SK-N-SH (cell line): Measurements from ENCODE around the gene AGR3. TPM values are rescaled to one million over a fixed set of nuclear protein-coding genes. Genes with fewer than 3 reads are reported as not detected.
"Not testable (repeated sequence)": the region's sequence is repeated elsewhere in the genome, so short reads cannot be mapped to it uniquely, and the experiment has no call there.

Experiments used
- CTCF ChIA-PET: fragments of 300-600, 350-600 bp; formaldehyde crosslinking; extraction: SDS; loops from one replicate; lab custom pipeline; 2021; lab: Yijun Ruan, JAX
- POLR2A ChIA-PET: fragments of 350-600 bp; sonication (Branson Sonifier 250); formaldehyde crosslinking; extraction: SDS; loops from one replicate; lab custom pipeline; 2020; ENCODE audit warnings: antibody characterized with exemption, inconsistent platforms; lab: Yijun Ruan, JAX
- DNase-seq: peaks from one replicate; pipeline ENCODE4 v3.0.0; 2012
- H2AFZ ChIP-seq: fragments of 200-600 bp; sonication (generic); 2 replicates; pipeline ENCODE4 v1.8.1; 2016; ENCODE audit warnings: antibody characterized with exemption, mild to moderate bottlenecking, low read depth
- H3F3A ChIP-seq: fragments of 200-600 bp; sonication (generic); replicated peaks from 2 replicates; pipeline ENCODE3; 2016; ENCODE audit warnings: antibody characterized with exemption, mild to moderate bottlenecking; ENCODE audit not compliant: insufficient read depth
- H3K27ac ChIP-seq, 2 experiments: fragments of 200-500 bp in 1 of 2; fragments of 200-600 bp in 1 of 2; sonication (Bioruptor generic) in 1 of 2; sonication (generic), shearing (Covaris generic) in 1 of 2; 2 replicates each; pipeline versions ENCODE4 v1.5.1 to v1.6.1; 2014 to 2016; ENCODE audit warnings: low read depth in 2 of 2, inconsistent platforms in 1 of 2, low read length in 1 of 2, mild to moderate bottlenecking in 1 of 2, mixed read lengths in 1 of 2
- H3K27me3 ChIP-seq: fragments of 200-600 bp; sonication (generic), shearing (Covaris generic); 2 replicates; pipeline ENCODE4 v1.6.1; 2016; ENCODE audit warnings: mixed run types; ENCODE audit not compliant: insufficient read depth
- H3K36me3 ChIP-seq, 2 experiments: fragments of 200-500 bp in 1 of 2; fragments of 200-600 bp in 1 of 2; sonication (Bioruptor generic) in 1 of 2; sonication (generic) in 1 of 2; replicated peaks in 1 of 2; 2 replicates each; pipeline versions ENCODE3 to v1.5.1; 2014 to 2016; ENCODE audit warnings: low read length in 1 of 2, mild to moderate bottlenecking in 1 of 2; ENCODE audit not compliant: insufficient read depth in 2 of 2, control insufficient read depth in 1 of 2
- H3K4me1 ChIP-seq, 2 experiments: fragments of 200-500 bp in 1 of 2; fragments of 200-600 bp in 1 of 2; sonication (Bioruptor generic) in 1 of 2; sonication (generic), shearing (Covaris generic) in 1 of 2; 2 replicates each; pipeline versions ENCODE4 v1.5.1 to v1.6.1; 2014 to 2016; ENCODE audit warnings: low read depth in 1 of 2, low read length in 1 of 2, mixed run types in 1 of 2; ENCODE audit not compliant: insufficient read depth in 2 of 2, control insufficient read depth in 1 of 2
- H3K4me2 ChIP-seq: fragments of 200-600 bp; sonication (generic), shearing (Covaris generic); 2 replicates; pipeline ENCODE4 v1.6.1; 2017; ENCODE audit warnings: mixed run types
- H3K4me3 ChIP-seq, 2 experiments: fragments of 200-500 bp in 1 of 2; fragments of 200-600 bp in 1 of 2; sonication (Bioruptor generic) in 1 of 2; sonication (generic), shearing (Covaris generic) in 1 of 2; 2 replicates each; pipeline versions ENCODE4 v1.5.1 to v1.8.1; 2014 to 2016; ENCODE audit warnings: low read depth in 2 of 2, inconsistent platforms in 1 of 2, low read length in 1 of 2, mild to moderate bottlenecking in 1 of 2, mixed read lengths in 1 of 2, moderate library complexity in 1 of 2
- H3K79me2 ChIP-seq: fragments of 200-600 bp; sonication (generic); 2 replicates; pipeline ENCODE4 v1.8.1; 2017; ENCODE audit warnings: mild to moderate bottlenecking; ENCODE audit not compliant: insufficient read depth
- H3K9ac ChIP-seq: fragments of 200-600 bp; sonication (generic); 2 replicates; pipeline ENCODE4 v1.6.1; 2017; ENCODE audit warnings: mixed run types
- H3K9me2 ChIP-seq: fragments of 200-600 bp; sonication (generic); 2 replicates; pipeline ENCODE4 v1.6.1; 2017; ENCODE audit warnings: mixed run types
- H3K9me3 ChIP-seq: fragments of 200-600 bp; sonication (generic); 2 replicates; pipeline ENCODE4 v1.6.1; 2017; ENCODE audit warnings: mixed run types, mild to moderate bottlenecking, moderate library complexity
- H4K20me1 ChIP-seq: fragments of 200-600 bp; sonication (generic); 2 replicates; pipeline ENCODE4 v1.6.1; 2017; ENCODE audit warnings: mild to moderate bottlenecking, mixed run types; ENCODE audit not compliant: insufficient read depth
- ELF1 ChIP-seq: IDR thresholded peaks from 2 replicates; pipeline ENCODE4 v1.4.0; 2012
- EZH2phosphoT487 ChIP-seq: fragments of 200-600 bp; sonication (generic); IDR thresholded peaks from 2 replicates; pipeline ENCODE4 v1.6.1; 2017; ENCODE audit warnings: low read depth, mixed run types, mild to moderate bottlenecking, antibody characterized with exemption, moderate library complexity, borderline replicate concordance
- FOXJ3 ChIP-seq: sonication (generic); formaldehyde crosslinking; IDR thresholded peaks from 2 replicates; pipeline ENCODE4 v1.5.1; 2020; ENCODE audit warnings: mild to moderate bottlenecking, missing genetic modification reagents
- JUND ChIP-seq: IDR thresholded peaks from 2 replicates; pipeline ENCODE4 v1.4.0; 2012
- MAX ChIP-seq: IDR thresholded peaks from 2 replicates; pipeline ENCODE4 v1.4.0; 2012; ENCODE audit warnings: low read depth
- MEF2A ChIP-seq: IDR thresholded peaks from 2 replicates; pipeline ENCODE4 v1.4.0; 2012; ENCODE audit warnings: low read depth, borderline replicate concordance
- MXI1 ChIP-seq: IDR thresholded peaks from 2 replicates; pipeline ENCODE4 v1.6.1; 2012; ENCODE audit warnings: mild to moderate bottlenecking, low read depth, low read length, improper control_type of control experiment
- NFIC ChIP-seq: IDR thresholded peaks from 2 replicates; pipeline ENCODE4 v1.4.0; 2012; ENCODE audit warnings: borderline replicate concordance
- NRF1 ChIP-seq: IDR thresholded peaks from 2 replicates; pipeline ENCODE4 v1.6.1; 2012; ENCODE audit warnings: low read depth, mild to moderate bottlenecking, low read length
- RAD21 ChIP-seq: IDR thresholded peaks from 2 replicates; pipeline ENCODE4 v1.6.1; 2012; ENCODE audit warnings: mild to moderate bottlenecking, low read length
- RCOR1 ChIP-seq: fragments of 150-350 bp; IDR thresholded peaks from 2 replicates; pipeline ENCODE4 v1.6.1; 2017; ENCODE audit warnings: antibody characterized with exemption, low read length
- RFX5 ChIP-seq: IDR thresholded peaks from 2 replicates; pipeline ENCODE4 v1.6.1; 2012; ENCODE audit warnings: mild to moderate bottlenecking, improper control_type of control experiment, low read length
- RXRA ChIP-seq: IDR thresholded peaks from 2 replicates; pipeline ENCODE4 v1.4.0; 2012; ENCODE audit warnings: low read depth, mild to moderate bottlenecking, borderline replicate concordance
- TAF1 ChIP-seq: IDR thresholded peaks from 2 replicates; pipeline ENCODE4 v1.6.1; 2012; ENCODE audit warnings: low read depth, mild to moderate bottlenecking, low read length, moderate library complexity, borderline replicate concordance
- TEAD4 ChIP-seq: IDR thresholded peaks from 2 replicates; pipeline ENCODE4 v1.4.0; 2012; ENCODE audit warnings: mild to moderate bottlenecking, borderline replicate concordance; ENCODE audit not compliant: insufficient read depth
- YY1 ChIP-seq: IDR thresholded peaks from 2 replicates; pipeline ENCODE4 v1.4.0; 2012; ENCODE audit warnings: low read depth, mild to moderate bottlenecking
- WGBS: methylation state at CpG from one replicate; pipeline ENCODE4 v1.1.6; 2017; ENCODE audit warnings: low lambda C conversion rate; 5-methylcytosine and 5-hydroxymethylcytosine counted together
- polyA plus RNA-seq, 3 experiments: library from polyadenylated mRNA; depleted of rRNA; stranded (reverse); fragments of >200 nt; gene quantifications; 2 replicates each; pipeline ENCODE4 v1.2.3, GENCODE V29; 2012
- TF ChIP-seq, protein P1 (sequence below): fragments of 150-350 bp; IDR thresholded peaks from 2 replicates; pipeline ENCODE4 v1.6.1; 2017; ENCODE audit warnings: antibody characterized with exemption, low read length, low read depth, borderline replicate concordance
- TF ChIP-seq, protein P2 (sequence below): IDR thresholded peaks from 2 replicates; pipeline ENCODE4 v1.4.0; 2012; ENCODE audit warnings: low read depth, borderline replicate concordance

The AGR3 gene
- polyA plus RNA-seq, 1 of the 3 experiments (the other 2 are of a cell fraction) = not detected

GRCh38 chr7:16867328-16867727, 14.5 kb downstream of the AGR3 start:
- Histone ChIP-seq H3K4me3 (no peak overlapping the region), H2AFZ (no peak overlapping the region), H3K27ac (no peak overlapping the region), H3K9ac (no peak overlapping the region), H3F3A (no peaks in the 10 kb centered on the region), H3K27me3 (peaks cover 16% of the 10 kb centered on the region; the same call in 1 of the 2 replicates), H4K20me1 (no peaks in the 10 kb centered on the region), H3K9me2 (no peaks in the 10 kb centered on the region), H3K36me3 (no peaks in the 10 kb centered on the region), H3K9me3 (no peaks in the 10 kb centered on the region), H3K4me2 (no peak overlapping the region), H3K4me1 (no peaks in the 10 kb centered on the region), H3K79me2 (no peaks in the 10 kb centered on the region)
- CTCF ChIA-PET = no interaction called here
- no peak for DNase-seq
- POLR2A ChIA-PET = no interaction called here
- no peak for TF ChIP-seq MAX
- no peak for TF ChIP-seq RCOR1
- TF ChIP-seq RAD21 = no peak
- TF ChIP-seq, protein P1, sequence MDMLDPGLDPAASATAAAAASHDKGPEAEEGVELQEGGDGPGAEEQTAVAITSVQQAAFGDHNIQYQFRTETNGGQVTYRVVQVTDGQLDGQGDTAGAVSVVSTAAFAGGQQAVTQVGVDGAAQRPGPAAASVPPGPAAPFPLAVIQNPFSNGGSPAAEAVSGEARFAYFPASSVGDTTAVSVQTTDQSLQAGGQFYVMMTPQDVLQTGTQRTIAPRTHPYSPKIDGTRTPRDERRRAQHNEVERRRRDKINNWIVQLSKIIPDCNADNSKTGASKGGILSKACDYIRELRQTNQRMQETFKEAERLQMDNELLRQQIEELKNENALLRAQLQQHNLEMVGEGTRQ = no peak
- no peak for TF ChIP-seq MEF2A
- no peak for TF ChIP-seq EZH2phosphoT487
- no peak for TF ChIP-seq JUND
- TF ChIP-seq TEAD4 = no peak
- no peak for TF ChIP-seq NFIC
- no peak for TF ChIP-seq RFX5
- TF ChIP-seq ELF1 = no peak
- TF ChIP-seq RXRA = no peak
- no peak for TF ChIP-seq FOXJ3 (CRISPR knock-in tag)
- no peak for TF ChIP-seq YY1
- no peak for TF ChIP-seq MXI1
- TF ChIP-seq TAF1 = no peak
- TF ChIP-seq, protein P2, sequence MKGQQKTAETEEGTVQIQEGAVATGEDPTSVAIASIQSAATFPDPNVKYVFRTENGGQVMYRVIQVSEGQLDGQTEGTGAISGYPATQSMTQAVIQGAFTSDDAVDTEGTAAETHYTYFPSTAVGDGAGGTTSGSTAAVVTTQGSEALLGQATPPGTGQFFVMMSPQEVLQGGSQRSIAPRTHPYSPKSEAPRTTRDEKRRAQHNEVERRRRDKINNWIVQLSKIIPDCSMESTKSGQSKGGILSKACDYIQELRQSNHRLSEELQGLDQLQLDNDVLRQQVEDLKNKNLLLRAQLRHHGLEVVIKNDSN = no peak
- TF ChIP-seq NRF1 = no peak

- H3K27ac ChIP-seq, H3K9me3 ChIP-seq, DNase-seq, H3K9me2 ChIP-seq, H3K4me1 ChIP-seq, H3K4me2 ChIP-seq, POLR2A ChIA-PET, H3K36me3 ChIP-seq, H3K9ac ChIP-seq, H3K79me2 ChIP-seq, H4K20me1 ChIP-seq, H3K4me3 ChIP-seq, H2AFZ ChIP-seq, H3F3A ChIP-seq: not testable (repeated sequence)
- H3K27me3 ChIP-seq = peaks cover 37% of the 10 kb centered on the region; the same call in 1 of the 2 replicates
- 17% methylated on average over 11 of the region's 11 CpGs for WGBS
- CTCF ChIA-PET = interaction anchor here (1.4 kb wide), 1 partner anchor 26 kb away, joined by 3 read pairs; no protein-coding TSS in a partner anchor
These were observed 28.6 kb downstream of the AGR3 start for GRCh38 chr7:16853189-16853588.
